NT2/D1 (cell line): Measurements from ENCODE around the gene ZBTB44.

Source experiments
- DNase-seq: peaks from one replicate; pipeline ENCODE4 v3.0.0-alpha.2; 2011; ENCODE audit warnings: low read depth, low spot score
- H3K27me3 ChIP-seq: 2 replicates; pipeline ENCODE4 v1.6.0; 2011; ENCODE audit warnings: mild to moderate bottlenecking; ENCODE audit not compliant: insufficient read length, insufficient read depth
- H3K36me3 ChIP-seq: 2 replicates; pipeline ENCODE4 v1.6.1; 2011; ENCODE audit warnings: mild to moderate bottlenecking, low read length, mixed read lengths; ENCODE audit not compliant: insufficient read depth, insufficient read length
- H3K4me1 ChIP-seq: 2 replicates; pipeline ENCODE4 v1.5.1; 2011; ENCODE audit not compliant: insufficient read depth, insufficient read length
- H3K4me3 ChIP-seq: 2 replicates; pipeline ENCODE4 v1.5.1; 2011; ENCODE audit warnings: low read depth; ENCODE audit not compliant: insufficient read length
- H3K9ac ChIP-seq: 2 replicates; pipeline ENCODE4 v1.6.0; 2011; ENCODE audit warnings: low read depth; ENCODE audit not compliant: insufficient read length
- H3K9me3 ChIP-seq: 2 replicates; pipeline ENCODE4 v1.5.1; 2011; ENCODE audit warnings: mild to moderate bottlenecking, low read length; ENCODE audit not compliant: insufficient read depth
- SUZ12 ChIP-seq: IDR thresholded peaks from 2 replicates; pipeline ENCODE4 v1.6.1; 2011; ENCODE audit not compliant: insufficient read length, insufficient read depth; ENCODE audit errors: extremely low read depth
- YY1 ChIP-seq: IDR thresholded peaks from 2 replicates; pipeline ENCODE4 v1.6.1; 2011; ENCODE audit not compliant: insufficient read length, insufficient read depth
- ZNF274 ChIP-seq: IDR thresholded peaks from 2 replicates; pipeline ENCODE4 v1.6.1; 2011; ENCODE audit warnings: mild to moderate bottlenecking, low read depth, low read length

ZBTB44 gene

GRCh38 chr11:130322126-130322525 is 7.4 kb upstream of the ZBTB44 start:
- Histone ChIP-seq H3K4me3 (no peak overlapping the region), H3K9ac (no peak overlapping the region), H3K27me3 (no peaks in the 10 kb centered on the region), H3K36me3 (no peaks in the 10 kb centered on the region), H3K4me1 (no peaks in the 10 kb centered on the region), H3K9me3 (peaks cover 34% of the 10 kb centered on the region)
- no peak for TF ChIP-seq ZNF274
- no peak for TF ChIP-seq SUZ12
- TF ChIP-seq YY1 = no peak
- DNase-seq = no peak

GRCh38 chr11:130318031-130318673 is 3.4 kb upstream of the ZBTB44 start:
- no peak for DNase-seq
- no peak overlapping the region for H3K4me3 ChIP-seq
- peaks cover 34% of the 10 kb centered on the region for H3K9me3 ChIP-seq
- H3K4me1 ChIP-seq = no peaks in the 10 kb centered on the region
- TF ChIP-seq YY1 (no peak), ZNF274 (no peak), SUZ12 (no peak)
- no peak overlapping the region for H3K9ac ChIP-seq
- no peaks in the 10 kb centered on the region for H3K27me3 ChIP-seq
- no peaks in the 10 kb centered on the region for H3K36me3 ChIP-seq

- no peaks in the 10 kb centered on the region for H3K27me3 ChIP-seq
- TF ChIP-seq ZNF274 = no peak
- H3K36me3 ChIP-seq = no peaks in the 10 kb centered on the region
- H3K4me1 ChIP-seq = no peaks in the 10 kb centered on the region
- peaks cover 8% of the 10 kb centered on the region; the same call in 1 of the 2 replicates for H3K9me3 ChIP-seq
- no peak for DNase-seq
- H3K9ac ChIP-seq = no peak overlapping the region
- H3K4me3 ChIP-seq = peak overlapping the region; percentile 24
Measured at GRCh38 chr11:130315354-130315970, 745 bp upstream of the ZBTB44 start.

DNA sequence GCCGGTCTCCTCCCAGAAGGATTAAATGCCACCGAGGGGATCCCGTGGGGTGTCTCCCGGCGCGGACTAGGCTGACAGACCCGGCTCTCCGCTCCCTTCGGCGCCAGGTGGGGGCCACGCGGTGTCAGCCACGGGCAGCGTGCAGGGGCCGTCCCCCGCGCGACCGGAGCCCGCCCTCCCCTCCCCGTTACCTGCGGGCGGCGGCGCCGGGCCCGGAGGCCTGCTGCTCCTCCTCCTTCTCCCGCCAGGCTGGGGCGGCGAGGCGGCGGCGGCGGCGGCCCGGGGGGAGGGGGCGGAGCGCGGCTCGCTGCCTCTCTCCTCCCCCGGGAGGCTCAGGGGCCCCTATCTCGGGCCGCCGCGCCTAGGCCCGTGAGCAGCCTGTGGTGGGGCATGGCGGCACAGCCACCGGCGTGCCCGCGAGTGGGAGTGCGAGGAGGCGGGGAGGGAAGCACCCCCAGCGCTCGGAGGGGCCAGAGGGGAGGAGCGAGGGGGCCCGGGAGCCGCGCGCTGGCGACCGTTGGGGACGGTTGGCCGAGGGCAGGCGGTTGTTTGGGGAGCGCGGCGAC is 450 bp downstream of the ZBTB44 start:
- Histone ChIP-seq H3K27me3 (no peaks in the 10 kb centered on the region), H3K4me1 (no peaks in the 10 kb centered on the region), H3K9ac (peak overlapping the region; percentile 85), H3K4me3 (peak overlapping the region; percentile 70), H3K9me3 (no peaks in the 10 kb centered on the region), H3K36me3 (no peaks in the 10 kb centered on the region)
- peak; percentile 3 for DNase-seq
- no peak for TF ChIP-seq SUZ12
- TF ChIP-seq YY1 = no peak
- TF ChIP-seq ZNF274 = no peak

GRCh38 chr11:130313383-130314183 is 1.1 kb downstream of the ZBTB44 start:
- Histone ChIP-seq H3K4me3 (peak overlapping the region; percentile 70), H3K9me3 (no peaks in the 10 kb centered on the region), H3K27me3 (no peaks in the 10 kb centered on the region), H3K4me1 (no peaks in the 10 kb centered on the region), H3K36me3 (no peaks in the 10 kb centered on the region), H3K9ac (peak overlapping the region; percentile 85)
- TF ChIP-seq SUZ12 = no peak
- no peak for TF ChIP-seq YY1
- TF ChIP-seq ZNF274 = no peak
- peak; percentile 6 for DNase-seq

DNA sequence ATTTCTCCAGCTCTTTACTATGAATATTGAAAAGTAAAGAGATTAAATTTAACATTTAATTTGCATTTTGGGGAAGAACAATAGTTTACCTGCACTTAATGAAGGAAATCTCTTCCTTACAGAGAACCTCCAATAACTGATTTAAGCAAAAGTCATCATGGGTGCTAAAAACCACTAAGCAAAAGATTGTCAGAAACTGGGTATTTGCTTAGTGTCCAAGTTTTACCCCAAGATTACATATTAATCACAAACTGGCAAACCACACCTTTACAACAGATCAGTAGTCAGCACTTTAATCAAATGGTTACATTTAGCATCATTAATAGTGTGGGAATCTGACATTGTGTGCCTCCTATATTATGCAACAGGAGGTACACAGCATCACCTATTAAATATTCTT is 2.7 kb downstream of the ZBTB44 start:
- no peaks in the 10 kb centered on the region for H3K27me3 ChIP-seq
- TF ChIP-seq YY1 (no peak), SUZ12 (no peak), ZNF274 (no peak)
- no peaks in the 10 kb centered on the region for H3K4me1 ChIP-seq
- no peak overlapping the region for H3K9ac ChIP-seq
- DNase-seq = no peak
- H3K4me3 ChIP-seq = no peak overlapping the region
- no peaks in the 10 kb centered on the region for H3K36me3 ChIP-seq
- H3K9me3 ChIP-seq = no peaks in the 10 kb centered on the region

GRCh38 chr11:130310622-130311021 is 4.1 kb downstream of the ZBTB44 start:
- DNase-seq = no peak
- H3K4me3 ChIP-seq = no peak overlapping the region

More at GRCh38 chr11:130310622-130311021, 4.1 kb downstream of the ZBTB44 start:
- H3K9ac ChIP-seq = no peak overlapping the region
- no peaks in the 10 kb centered on the region for H3K9me3 ChIP-seq
- no peaks in the 10 kb centered on the region for H3K36me3 ChIP-seq
- TF ChIP-seq SUZ12 (no peak), ZNF274 (no peak), YY1 (no peak)
- no peaks in the 10 kb centered on the region for H3K27me3 ChIP-seq
- no peaks in the 10 kb centered on the region for H3K4me1 ChIP-seq
